ENCODE measurements around the gene LRBA.
"Not testable (repeated sequence)": the region's sequence is repeated elsewhere in the genome, so short reads cannot be mapped to it uniquely, and the experiment has no call there.

LRBA gene

DNA sequence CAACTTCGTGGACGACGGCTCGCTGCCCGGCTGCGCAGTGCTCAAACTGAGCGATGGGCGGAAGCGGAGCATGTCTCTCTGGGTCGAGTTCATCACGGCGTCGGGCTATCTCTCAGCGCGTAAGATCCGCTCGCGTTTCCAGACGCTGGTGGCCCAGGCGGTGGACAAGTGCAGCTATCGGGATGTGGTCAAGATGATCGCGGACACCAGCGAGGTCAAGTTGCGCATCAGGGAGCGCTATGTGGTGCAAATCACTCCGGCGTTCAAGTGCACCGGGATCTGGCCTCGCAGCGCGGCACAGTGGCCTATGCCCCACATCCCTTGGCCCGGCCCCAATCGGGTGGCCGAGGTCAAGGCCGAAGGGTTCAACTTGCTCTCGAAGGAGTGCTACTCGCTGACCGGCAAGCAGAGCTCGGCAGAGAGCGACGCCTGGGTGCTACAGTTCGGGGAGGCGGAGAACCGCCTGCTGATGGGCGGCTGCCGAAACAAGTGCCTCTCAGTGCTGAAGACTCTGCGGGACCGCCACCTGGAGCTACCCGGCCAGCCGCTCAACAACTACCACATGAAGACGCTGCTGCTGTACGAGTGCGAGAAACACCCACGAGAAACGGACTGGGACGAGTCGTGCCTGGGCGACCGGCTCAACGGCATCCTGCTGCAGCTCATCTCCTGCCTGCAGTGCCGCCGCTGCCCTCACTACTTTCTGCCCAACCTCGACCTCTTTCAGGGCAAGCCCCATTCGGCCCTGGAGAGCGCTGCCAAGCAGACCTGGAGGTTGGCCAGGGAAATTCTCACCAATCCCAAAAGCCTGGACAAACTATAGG lies 431.6 kb downstream of the LRBA start:
- DNase-seq, result peak; percentile 20

DNA sequence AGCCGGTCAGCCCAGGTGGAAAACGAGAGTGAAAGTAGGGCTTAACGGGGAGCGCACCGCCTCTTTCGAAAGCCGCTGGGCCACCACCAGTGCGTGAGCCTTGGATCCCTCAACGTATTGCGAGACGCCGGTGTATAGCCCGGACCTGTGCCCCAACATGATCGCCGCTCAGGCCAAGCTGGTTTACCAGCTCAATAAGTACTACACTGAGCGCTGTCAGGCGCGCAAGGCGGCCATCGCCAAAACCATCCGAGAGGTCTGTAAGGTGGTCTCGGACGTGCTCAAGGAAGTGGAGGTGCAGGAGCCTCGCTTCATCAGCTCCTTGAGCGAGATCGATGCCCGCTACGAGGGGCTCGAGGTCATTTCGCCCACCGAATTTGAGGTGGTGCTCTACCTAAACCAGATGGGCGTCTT lies 432.2 kb downstream of the LRBA start:
- no peak for DNase-seq

DNA sequence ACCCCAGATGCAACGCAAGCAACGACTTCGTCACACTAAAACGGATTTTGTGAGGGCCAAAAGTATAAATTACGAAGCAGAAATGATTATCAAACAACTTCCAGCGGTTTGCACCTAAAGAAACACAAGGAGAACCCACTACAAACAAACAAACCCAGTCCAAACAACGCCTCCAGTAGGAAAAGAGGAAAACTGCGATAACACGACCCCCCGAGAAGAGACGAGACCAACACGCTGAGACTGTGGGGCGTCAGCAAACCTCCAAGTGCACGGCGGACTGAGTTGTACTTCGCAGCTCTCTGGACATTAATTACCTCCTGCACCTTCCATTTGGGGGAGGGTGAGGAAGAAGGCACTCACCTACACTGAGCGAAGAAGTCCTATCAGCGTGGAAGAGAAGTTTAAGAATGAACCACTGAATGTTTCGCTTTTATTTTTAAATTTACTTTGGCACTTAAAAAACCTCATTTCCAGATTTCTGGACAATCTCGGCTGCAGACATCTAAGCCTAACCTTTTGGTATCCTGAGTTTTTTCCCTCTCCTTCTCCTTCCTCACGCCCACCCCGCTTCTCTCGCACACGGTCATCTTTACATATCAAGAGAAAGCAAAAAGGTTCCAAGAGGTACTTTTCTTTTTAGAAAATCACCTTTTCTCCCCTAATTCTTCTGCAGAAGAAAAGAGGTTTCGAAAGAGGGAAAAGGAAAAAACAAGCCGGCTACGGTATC lies 432.8 kb downstream of the LRBA start, which contains the start of gene MAB21L2:
TSS of gene MAB21L2 (plus strand) at position 6 of the 727 bp plus-strand sequence. CDS start 879 bp downstream, outside the sequence.
- DNase-seq, result no peak

DNA sequence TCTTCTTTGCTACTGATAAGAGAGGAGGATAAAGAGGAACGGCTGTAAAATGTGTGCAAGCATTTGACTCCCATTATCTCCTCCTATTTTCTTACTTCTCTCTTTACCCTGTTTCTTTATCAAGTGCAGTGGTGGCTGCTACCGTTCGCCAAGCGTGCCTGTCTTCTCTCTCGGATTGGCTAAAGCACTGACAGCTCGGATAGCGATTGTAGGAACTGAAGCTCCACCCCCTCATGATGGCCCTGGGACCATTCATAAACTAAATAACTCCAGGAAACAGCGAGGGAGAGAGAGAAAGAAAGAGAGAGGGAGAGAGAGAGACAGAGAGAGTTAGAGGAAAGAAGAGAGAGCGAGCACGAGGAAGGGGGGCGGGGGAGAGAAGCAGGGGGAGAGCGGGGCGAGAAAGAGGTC lies 433.4 kb downstream of the LRBA start:
- no peak for DNase-seq

DNA sequence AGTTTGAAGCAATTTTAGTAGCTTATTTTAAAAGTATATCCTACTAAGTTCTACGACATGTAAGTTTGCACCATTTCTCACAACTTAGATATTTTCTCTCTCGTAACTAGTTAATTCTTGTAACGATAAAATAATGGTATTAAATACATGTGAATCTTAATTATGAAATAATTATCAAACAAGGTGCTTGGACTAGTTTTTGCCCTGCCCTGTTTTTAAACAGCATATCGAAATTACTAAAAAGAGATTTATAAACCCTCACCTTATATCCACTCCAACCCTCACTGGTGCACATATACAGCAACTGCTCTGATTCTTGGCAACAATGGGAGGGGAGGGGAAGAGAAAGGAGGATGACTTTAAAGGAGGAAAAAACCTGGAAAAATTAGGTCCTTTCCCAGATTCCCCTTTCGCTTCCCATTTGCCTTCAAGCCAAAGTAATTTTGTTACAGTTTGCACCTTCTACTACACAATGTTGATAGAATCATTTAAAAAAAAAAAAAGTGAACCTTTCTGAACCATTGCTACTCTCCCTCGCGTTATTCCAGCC lies 434.0 kb downstream of the LRBA start:
- DNase-seq, result no peak

DNA sequence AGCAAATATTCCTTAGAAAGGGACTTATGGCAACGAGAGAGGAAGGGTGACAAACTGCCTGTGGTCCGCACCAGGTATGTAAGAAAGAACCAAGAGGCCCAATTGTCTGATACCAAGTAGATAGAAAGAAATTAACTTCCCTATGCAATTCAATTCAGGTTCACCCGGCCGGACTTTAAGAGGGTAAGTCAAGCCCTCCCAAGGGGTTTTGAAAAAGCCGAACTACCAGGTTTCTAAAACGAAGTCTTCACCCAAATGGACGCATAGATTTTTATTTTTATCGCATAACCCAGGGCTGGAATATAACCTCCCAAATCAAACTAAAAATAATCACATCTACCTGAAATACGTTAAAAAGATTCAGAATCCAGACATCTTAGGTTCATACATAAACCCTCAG lies 434.8 kb downstream of the LRBA start:
- no peak for DNase-seq

DNA sequence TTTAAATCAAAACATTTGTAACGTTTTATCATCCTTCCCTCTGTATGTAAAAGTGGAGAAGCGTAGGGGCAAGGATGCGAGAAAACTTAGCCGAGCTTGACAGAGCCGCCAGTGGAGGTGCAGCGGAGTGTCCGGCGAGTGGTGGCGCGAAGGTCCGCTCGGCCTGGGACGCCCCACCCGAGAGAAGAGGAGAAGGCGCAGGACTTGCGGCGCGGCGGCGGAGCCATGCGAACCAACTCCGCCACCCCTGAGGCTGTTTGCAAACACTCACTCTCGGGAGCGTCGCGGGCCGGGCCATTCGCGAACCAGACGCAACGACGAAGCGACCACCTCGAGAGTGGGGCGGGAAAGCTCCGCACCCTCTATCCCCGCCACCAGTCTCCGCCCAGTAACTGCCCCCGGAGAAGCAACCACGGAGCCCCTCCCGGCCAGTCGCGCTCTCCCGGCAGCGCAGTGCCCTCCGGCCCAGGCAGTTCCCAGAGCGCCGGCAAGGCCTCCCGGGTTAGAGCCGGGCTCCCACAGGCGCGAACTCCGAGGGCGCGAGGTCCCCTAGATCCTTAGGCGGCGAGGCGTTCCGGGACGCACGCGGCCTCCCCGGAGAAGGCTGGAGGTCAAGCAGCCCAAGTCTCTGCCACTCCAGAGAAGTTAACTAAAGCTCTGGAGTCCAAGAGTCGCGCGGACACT lies 435.4 kb downstream of the LRBA start:
- DNase-seq, result no peak

DNA sequence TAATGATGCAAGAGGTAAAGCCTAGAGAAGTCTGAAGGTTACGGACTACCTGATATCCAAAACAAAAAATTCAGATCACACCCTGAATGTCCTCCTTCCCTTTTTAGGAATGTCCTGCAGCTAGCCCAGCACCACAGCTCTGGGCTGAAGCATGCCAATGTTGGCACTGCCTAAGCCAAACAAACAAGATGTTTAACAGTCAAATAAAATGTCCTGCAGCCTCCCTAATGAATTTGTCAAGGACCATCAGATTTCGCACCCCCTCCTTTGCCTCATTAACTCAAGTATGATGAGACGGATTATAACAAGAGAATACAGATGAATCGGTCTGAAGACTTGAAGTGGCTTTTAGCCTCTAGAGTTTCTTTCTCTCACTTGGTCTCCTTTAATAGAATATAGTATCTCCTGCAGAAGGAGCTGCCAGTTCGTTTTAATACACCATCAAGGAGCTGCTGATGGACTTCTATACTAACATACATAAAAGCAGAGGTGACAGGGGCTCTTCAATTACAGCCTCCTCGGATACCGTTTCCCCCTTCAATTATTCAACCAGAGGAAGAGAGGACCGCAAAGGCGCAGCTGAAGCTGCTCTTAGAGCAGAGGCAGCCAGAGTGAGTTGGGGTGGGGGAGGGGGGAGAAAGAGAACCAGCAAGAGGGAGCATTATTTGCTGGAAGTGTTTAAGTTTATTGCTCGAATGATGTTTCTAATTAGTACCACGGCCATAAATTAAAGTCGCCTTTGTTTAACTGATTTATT lies 436.2 kb downstream of the LRBA start:
- DNase-seq, result no peak

DNA sequence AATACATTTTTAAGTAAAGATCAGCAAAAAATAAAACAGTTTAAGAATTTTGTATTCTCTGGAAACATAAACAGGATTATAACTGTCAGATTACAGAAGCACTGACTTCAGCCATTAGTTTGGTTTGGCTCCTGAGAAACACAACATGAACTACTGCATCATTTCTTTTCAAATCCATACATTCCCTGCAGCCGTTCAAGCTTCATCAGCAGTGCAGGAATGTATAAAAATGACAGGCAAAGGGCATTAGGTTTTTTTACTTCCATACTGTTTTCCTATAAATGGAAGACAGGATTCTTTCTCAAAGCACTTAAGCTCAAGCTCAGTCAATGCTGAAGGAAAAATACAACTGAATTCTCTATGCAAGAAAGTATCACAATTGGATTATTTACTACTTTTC lies 437.3 kb downstream of the LRBA start:
- no peak for DNase-seq

DNA sequence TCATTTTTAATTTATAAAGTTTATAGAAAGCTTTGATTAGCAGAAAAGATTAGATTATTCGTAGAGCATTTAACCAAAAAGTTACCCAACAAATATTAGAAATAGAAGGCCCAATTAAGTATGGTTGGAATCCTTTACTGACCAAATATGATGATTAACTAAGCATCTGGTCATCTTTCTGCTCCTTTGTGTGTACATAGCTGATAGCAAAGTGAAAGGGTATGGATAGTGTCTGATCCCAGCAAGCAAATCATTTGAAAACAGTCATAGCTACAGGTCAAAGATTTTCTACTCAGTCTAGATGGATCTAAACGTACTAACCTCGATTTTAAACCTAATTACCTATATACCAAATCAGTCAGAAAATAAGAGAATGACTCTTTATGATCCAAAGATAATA lies 440.4 kb downstream of the LRBA start:
- DNase-seq, result no peak

DNA sequence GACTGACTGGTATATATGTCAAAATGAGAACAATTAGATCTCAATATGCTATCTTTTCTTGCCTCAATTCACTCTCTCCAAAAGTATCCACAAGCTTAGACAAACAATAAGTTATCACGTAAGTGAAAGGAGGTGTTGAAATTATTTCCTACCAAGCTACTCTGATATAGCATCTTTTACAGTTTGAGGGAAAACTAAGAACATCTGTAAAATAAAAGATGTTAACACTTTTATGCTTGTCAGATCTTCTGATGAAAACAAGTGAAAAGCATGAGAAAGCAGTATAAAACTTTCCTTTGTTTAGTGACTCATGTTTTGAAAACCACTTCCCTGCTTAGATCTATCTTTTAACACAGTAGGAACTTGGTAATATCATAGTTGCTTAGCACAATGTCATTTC lies 441.6 kb downstream of the LRBA start:
- no peak for DNase-seq

DNA sequence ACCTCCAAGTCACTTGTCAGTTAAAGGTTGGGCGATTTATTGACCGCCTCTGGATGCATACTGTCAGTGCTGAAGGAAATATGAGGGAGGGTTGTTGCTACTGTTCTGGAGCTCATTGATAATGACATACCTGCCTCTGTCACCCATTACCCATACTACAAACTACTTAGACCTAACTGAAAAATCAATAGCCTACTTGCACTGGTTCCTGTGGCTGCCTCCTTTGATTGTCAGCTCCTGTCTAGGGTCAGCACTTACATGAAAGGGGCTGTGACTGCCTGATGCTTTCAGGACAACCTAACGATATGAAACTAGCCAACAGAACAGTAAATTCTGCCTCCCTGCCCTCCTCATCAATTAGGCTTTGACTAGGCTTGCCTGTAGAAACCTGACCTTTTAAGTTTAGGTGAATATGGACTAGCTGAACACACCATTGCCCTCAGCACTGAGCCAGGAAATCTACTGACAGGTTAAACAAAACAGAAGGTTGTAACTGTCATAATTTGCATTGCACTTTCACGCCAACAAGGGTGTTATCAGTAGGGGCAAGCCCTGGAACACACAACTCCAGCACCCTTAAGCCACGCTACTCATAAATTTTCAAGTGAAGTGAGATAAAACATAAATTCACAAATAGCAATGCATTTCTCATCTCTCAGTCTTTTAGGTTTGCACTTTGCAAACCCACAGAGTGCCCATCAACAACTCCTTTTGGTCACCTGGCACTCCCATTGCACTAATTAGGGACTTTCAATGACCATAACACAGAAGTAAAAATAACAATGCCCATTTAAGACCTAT lies 442.2 kb downstream of the LRBA start:
- no peak for DNase-seq

DNA sequence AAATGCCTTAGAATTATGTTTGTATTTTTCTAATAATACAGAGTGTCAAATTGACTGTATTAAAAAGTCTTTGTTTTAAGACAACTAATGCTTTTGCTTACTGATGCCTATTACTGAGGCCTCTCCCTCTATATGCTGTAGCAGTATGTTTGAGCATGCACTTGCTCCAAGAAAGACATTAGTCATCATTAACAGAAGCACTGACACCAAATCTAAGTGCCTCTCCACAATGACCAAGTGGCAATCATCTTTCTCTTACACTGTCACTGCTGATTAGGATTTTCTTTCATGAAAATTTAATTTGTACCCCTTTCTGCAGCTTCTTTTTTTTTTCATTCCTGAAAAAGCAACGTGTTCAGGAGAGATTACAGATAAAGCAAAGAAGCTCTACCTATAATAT lies 444.2 kb downstream of the LRBA start:
- no peak for DNase-seq

DNA sequence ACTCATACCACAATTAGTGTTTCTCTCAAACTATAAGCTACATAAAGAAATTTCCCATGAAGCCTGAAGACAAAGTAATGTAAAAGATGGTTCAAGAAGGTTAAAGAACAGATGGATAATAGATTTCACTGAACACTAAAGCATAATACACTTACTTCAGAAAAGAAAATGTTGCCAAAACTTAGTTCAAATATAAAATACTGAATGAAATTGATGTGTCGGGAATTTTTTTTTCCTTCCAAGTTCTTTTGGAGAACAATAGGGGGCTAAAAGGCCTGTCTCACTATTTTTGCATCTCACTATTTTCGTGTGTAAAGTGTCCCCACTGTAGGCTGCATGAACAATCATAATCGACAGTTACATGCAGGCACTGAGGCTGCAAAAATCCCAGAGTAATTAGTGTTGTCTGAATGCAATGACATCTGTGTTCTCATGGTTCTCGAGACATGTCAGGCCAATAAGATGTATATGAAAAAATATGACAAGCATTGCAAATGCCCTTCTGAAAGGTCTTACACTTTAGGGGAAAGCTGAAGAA lies 445.0 kb downstream of the LRBA start:
- no peak for DNase-seq

DNA sequence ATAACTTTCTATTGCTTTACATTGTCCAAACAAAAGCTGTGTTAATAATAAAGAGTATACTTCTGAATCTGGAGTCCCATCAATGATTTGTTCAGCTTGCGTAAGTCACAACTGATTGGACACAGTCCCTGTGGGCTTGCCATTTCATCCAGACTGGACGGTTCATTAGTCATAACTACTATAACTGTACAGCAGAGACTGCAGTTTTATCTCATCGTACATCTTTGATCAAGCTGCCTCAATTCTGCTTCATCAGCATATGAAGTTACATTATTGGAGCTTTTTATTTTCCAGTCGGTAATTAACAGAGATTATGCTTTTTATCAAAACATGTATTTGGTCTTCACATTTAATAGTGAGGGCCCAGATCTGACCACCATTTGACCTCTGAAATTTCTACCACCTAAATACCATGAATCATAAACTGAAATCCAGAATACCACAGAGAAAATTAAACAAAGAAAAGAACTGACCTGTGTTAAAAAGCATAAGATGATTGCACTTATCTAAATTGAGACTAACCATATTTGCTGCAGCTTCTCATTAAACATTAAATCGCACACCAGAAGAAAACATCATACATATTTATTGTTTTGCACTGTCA lies 445.6 kb downstream of the LRBA start:
- no peak for DNase-seq

DNA sequence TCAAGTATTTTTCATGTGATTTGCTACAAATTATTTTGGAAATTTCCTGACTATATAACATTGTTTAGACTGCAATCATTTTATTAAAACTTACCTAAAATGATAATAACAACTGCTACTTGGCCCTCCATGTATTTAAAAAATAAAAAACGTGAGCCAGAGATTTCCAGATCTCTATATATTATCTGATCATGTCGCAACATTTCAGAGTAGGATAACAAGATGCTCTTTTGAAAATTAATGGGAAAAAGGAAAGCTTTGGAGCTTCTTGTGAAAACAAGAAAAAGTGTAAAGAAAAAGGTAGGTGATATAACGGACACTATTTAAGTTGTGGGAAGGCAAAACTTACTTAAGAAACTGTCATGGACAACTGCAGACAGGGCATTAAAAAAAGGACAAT lies 448.0 kb downstream of the LRBA start:
- no peak for DNase-seq

DNA sequence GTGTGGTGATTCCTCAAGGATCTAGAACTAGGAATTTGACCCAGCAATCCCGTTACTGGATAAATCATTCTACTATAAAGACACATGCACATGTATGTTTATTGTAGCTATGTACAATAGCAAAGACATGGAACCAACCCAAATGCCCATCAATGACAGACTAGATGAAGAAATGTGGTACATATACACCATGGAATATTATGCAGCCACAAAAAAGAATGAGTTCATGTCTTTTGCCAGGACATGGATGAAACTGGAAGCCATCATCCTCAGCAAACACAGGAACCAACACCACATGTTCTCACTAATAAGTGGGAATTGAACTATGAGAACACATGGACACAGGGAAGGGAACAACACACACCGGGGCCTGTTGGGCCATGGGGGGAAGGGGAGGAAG lies 450.1 kb downstream of the LRBA start:
- not testable (repeated sequence) for DNase-seq

DNA sequence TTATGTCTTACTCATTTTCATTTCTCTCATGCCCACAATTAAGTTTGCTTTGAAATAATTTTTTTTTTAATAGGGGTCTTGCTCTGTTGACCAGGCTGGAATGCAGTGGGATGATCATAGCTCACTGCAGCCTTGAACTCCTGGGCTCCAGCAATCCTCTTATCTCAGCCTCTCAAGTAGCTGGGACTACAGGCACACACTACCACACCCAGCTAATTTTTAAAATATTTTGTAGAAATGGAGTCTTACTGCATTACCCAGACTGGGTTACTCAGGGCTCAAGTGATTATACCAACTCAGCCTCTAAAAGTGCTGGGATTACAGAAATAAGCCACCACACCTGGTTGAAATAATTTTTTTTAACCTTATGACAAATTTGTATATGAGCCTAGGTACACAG lies 452.3 kb downstream of the LRBA start:
- no peak for DNase-seq

DNA sequence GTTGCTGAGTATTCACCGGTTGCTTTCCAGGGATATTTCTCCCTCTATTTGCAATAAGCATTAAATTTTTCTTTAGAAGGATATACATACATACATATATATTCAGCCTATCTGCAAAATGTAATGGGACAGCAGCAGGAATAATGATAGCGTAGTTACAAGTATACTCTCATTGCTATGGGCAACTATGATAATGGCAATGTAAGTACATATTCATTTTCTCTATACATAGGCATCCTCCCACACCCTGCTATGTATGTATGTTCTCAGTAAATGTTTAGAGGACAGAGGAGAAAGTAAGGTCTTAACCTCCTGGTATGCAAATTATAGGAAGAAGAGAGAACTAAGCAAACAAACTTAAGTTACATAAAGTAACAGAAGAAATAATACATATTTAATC lies 452.8 kb downstream of the LRBA start:
- no peak for DNase-seq

DNA sequence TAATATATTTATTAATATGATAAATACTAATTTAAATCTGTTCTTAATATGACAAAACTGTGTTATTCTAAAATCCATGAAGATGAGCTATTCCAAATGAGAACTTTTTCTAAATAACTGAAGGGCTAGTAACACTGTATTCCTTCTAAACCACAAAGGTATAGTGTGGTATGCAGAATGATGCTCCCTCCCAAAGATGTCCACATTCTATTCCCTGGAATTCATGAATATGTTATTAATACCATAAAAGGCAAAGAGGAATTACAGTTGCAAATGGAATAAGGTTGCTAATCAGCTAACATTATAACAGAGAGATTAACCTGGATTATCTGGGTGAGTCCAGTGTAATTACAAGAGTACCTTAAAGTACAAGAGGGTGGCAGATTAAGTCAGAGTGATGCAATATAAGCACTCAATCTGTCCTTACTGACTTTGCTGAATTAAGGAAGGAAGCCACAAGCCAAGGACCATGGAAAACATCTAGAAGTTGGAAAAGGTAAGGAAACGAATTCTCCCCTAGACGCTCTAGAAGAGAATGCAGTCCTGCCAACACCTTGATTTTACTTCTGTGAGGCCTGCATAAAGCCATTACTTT lies 453.8 kb downstream of the LRBA start:
- no peak for DNase-seq

DNA sequence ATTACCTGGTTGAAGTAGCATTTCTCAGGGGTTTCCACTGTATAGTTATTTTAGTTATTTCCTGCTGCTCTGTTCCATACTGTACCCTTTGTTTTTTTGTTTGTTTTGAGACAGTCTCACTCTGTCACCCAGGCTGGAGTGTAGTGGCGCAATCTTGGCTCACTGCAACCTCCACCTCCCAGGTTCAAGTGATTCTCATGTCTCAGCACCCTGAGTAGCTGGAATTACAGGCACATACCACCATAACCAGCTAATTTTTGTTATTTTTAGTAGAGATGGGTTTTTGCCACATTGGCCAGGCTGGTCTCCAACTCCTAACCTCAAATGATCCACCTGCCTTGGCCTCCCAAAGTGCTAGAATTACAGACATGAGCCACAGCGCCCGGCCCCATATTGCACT lies 457.3 kb downstream of the LRBA start:
- not testable (repeated sequence) for DNase-seq

All from midbrain (tissue), 1 donor.